ENCODE results near the gene CAPN7.

GRCh38 chr3:15300323-15301078 lies 94.5 kb downstream of the CAPN7 start:
- TF ChIP-seq CTCF (IDR thresholded peaks at IDR 0.05) (no peak), EZH2 (IDR thresholded peaks at IDR 0.05; ENCODE audit: borderline replicate concordance, insufficient read depth, low read depth, low read length, poor library complexity, severe bottlenecking) (no peak)
